NT2/D1 (cell line): ENCODE data around the gene LSAMP.

Source experiments
- YY1 ChIP-seq: IDR thresholded peaks from 2 replicates; pipeline ENCODE4 v1.6.1; 2011; ENCODE audit not compliant: insufficient read length, insufficient read depth
- ZNF274 ChIP-seq: IDR thresholded peaks from 2 replicates; pipeline ENCODE4 v1.6.1; 2011; ENCODE audit warnings: mild to moderate bottlenecking, low read depth, low read length

GRCh38 chr3:116155841-116156240, 289.4 kb downstream of the LSAMP start:
- TF ChIP-seq ZNF274 (no peak), YY1 (no peak)
